ENCODE results near the gene RRP15. TPM values are rescaled to one million over a fixed set of nuclear protein-coding genes. Genes with fewer than 3 reads are reported as not detected.

The RRP15 gene
- polyA plus RNA-seq, 3 donors, result 18.9 to 24.2 (median 22.9) TPM

DNA sequence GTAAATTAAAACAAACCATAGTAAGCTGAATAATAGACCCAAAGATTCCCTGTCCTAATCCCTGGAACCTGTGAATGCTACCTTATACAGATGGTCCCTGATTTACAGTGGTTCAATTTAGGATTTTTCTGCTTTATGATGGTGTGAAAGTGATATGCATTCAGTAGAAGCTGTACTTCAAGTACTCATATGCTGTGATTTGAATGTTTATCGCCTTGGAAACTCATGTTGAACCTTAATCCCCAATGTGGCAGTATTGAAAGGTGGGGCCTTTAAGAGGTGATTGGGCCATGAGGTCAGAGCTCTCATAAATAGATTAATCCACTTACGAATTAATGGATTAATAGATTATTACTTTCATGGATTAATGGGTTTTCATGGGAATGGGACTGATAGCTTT is 10.6 kb upstream of the RRP15 start:
- no peak for DNase-seq (ENCODE audit: extremely low read depth in 1 of 11, low read depth in 9 of 11, low spot score in 4 of 11)

DNA sequence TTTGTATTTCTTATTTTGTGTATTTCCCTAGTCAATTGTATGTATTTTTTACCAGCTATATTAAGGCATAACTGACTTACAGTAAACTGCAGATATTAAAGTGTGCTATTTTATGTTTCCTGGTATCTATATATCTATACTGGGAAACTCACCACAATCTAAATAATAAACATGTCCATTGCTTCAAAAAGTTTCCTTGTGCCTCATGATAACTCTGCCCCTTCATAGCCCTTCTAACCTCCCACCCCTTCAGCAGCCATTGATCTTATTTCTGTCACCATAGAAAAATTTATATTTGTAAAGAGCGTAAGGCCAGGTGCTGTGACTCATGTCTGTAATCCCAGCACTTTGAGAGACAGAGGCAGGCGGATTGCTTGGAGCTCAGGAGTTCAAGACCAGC is 9.3 kb upstream of the RRP15 start:
- DNase-seq (ENCODE audit: extremely low read depth in 1 of 11, low read depth in 9 of 11, low spot score in 4 of 11), result no peak

DNA sequence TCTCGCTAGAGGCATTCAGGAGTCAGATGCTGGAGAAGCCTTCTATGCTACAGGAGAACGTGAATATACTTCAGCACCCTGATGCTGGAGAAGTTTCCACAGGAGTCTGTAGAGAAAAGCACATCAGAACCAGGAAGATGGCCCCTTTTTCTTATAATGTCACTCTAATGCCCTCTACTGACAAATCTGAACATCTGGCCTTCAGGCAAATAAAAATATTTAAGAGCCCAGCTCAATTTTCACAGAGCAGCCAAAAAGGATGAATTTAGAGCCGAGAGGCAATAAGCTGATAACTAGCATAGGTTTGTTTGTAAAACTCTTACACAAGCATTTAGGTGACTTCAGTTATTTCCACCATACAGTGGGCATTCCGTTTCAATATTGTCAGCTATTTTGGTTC is 3.8 kb upstream of the RRP15 start:
- DNase-seq (ENCODE audit: extremely low read depth in 1 of 11, low read depth in 9 of 11, low spot score in 4 of 11), result no peak

- no peak for DNase-seq (ENCODE audit: extremely low read depth in 1 of 11, low read depth in 9 of 11, low spot score in 4 of 11)
Measured at GRCh38 chr1:218284377-218284916, 646 bp upstream of the RRP15 start.

DNA sequence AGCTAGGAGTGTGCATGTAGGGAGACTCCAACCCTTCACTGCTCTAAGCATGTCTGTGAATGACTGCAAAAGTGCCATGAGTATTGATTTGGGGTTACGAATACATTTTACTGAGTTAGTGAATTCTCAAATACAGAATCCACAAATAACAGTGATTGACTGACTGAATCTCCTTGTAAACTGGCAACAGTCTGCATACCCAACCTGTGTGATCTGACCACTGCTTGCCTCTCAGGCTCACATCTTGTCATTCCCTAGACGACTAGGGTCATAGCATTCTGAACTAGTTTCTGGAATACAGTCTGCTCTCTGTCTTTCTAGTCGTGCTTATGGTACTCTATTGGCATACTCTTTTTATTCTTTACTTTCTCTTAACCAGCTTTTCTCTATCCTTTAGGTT is 7.4 kb downstream of the RRP15 start:
- no peak for DNase-seq (ENCODE audit: extremely low read depth in 1 of 11, low read depth in 9 of 11, low spot score in 4 of 11)

DNA sequence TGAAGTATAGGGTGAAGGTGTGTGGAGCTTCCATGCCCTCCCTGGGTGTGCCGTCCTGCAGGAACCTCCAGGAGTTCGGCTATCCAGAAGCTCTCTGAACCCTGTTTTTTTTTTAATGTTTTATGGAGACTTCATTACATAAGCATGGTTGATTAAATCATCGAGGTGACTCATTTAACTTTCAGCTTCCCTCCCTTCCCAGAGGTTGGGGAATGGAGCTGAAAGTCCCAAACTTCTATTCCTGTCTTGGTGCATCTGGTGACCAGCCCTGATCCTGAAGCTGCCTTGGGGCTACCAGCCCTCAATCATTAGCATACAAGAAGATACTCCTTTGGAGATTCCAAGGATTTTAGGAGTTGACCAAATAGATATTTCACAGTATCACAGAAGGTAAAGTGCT is 9.5 kb downstream of the RRP15 start:
- no peak for DNase-seq (ENCODE audit: extremely low read depth in 1 of 11, low read depth in 9 of 11, low spot score in 4 of 11)

DNA sequence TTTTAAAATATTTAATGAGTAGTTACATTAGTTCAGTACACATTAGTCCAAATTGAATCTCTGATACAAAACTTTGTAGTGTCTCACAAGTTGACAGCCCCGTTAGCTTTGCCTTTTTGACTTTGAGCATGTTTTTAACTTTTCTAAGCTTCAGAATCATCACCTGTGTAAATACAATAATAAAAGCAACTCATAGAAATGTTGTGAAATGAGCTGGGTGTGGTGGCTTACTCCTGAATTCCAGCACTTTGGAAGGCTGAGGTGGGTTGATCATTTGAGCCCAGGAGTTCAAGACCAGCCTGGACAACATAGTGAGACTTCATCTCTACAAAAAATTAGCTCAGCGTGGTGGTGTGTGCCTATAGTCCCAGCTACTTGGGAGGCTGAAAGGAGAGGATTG is 11.1 kb downstream of the RRP15 start:
- no peak for DNase-seq (ENCODE audit: extremely low read depth in 1 of 11, low read depth in 9 of 11, low spot score in 4 of 11)

DNA sequence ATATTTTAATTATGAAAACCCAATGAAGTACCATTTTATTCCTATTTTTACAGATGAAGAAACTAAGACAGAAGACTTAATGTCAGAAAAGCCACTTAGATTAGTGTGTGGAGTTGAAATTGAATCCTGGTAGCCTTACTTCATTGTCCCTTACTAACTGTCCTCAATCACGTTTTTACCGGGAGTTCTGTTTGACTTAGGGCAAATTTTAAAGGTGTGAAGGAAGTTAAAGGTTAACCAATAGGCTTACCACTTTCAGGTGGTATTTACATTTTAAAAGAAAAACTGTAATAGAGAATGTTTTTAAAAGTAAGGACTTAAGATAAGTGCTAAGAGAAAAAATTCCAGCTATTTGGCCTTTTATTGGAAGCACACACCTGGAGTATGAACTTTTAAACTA is 12.4 kb downstream of the RRP15 start:
- DNase-seq (ENCODE audit: extremely low read depth in 1 of 11, low read depth in 9 of 11, low spot score in 4 of 11), result no peak

DNA sequence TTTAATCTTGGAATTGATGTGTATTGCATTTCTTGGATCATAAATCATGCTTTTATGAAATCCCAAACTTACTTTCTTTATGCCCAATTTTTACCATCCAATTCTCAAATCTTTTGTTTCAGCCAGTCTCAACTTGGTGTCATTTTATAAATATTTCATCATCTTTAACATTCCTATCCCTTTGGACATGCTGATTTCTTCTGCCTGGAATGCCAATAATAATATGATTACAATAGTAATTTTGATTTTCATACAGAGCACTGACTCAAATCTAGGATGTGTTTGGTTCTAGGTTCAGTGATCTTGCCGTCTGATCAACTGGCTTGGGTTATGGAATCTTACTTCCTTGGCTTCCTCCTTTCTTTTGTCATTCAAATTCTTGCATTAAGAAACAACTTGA is 12.8 kb downstream of the RRP15 start:
- DNase-seq (ENCODE audit: extremely low read depth in 1 of 11, low read depth in 9 of 11, low spot score in 4 of 11), result no peak

GRCh38 chr1:218298398-218298797 is 13.3 kb downstream of the RRP15 start:
- DNase-seq (ENCODE audit: extremely low read depth in 1 of 11, low read depth in 9 of 11, low spot score in 4 of 11), result no peak

- peak in 6 of 11 donors; percentile 3 to 12 (median 6) for DNase-seq (ENCODE audit: extremely low read depth in 1 of 11, low read depth in 9 of 11, low spot score in 4 of 11)
Measured at GRCh38 chr1:218299416-218299815, 14.3 kb downstream of the RRP15 start.

DNA sequence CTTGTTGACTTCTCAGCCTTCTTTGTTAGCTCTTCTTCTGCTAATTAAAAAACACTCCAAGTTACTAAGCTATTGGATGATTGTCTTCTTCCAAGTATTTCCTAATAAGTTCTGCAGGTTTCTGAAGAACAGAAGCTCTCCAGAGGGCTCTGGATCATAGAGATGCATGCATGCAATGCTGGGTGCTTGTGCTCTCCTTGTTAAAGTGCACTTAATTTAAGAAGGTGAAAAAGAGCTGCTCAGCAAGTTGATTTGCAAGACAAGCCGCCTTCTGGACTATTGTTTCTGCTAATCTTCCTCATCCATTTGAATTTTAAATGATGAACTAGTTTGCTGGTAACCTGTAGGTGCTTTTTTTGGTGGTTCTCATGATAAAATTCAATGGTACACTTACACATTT is 16.1 kb downstream of the RRP15 start:
- no peak for DNase-seq (ENCODE audit: extremely low read depth in 1 of 11, low read depth in 9 of 11, low spot score in 4 of 11)

DNA sequence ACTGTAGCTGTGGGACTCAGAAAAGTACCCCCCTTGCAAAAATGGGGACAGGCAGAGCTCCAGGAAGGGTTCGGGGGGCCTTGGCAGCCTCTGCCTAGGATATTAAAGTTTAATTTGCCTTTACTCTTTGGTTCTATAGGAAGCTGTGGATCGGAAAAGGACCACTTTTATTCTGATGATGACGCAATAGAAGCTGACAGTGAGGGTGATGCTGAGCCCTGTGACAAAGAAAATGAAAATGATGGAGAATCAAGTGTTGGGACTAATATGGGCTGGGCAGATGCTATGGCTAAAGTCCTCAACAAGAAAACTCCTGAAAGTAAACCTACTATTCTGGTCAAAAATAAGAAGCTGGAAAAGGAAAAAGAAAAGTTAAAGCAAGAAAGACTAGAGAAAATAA is 17.1 kb downstream of the RRP15 start:
- no peak for DNase-seq (ENCODE audit: extremely low read depth in 1 of 11, low read depth in 9 of 11, low spot score in 4 of 11)

GRCh38 chr1:218303176-218303879 is 18.2 kb downstream of the RRP15 start:
- no peak for DNase-seq (ENCODE audit: extremely low read depth in 1 of 11, low read depth in 9 of 11, low spot score in 4 of 11)

- DNase-seq (ENCODE audit: extremely low read depth in 1 of 11, low read depth in 9 of 11, low spot score in 4 of 11), result no peak
Measured at GRCh38 chr1:218304281-218305039, 19.4 kb downstream of the RRP15 start.

DNA sequence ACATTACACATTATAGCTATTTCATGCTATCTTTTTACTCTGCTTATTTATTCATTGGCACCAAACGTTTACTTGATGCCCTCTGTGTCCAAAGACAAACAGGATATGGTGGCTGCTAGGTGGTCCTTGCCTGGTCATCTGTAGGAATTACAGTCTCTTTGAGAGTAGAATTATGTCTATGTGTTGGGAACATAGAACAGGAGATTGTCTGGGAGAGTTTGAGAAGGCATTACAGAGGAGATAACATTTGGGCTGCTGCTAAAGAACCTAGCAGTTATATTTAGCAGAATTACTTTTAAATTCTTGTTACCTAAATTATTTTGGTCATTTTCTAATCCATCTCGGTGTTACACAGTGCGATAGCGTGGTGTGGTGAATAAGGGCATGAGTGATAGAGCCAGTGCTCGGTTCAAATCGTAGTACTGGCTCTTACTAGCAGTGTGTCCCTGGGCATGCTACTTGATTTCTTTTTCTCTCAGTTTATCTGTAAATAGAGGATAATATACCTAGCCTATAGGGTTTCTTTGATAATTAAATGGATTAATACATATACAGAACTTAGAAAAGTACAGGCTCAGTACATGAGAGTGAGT is 20.5 kb downstream of the RRP15 start:
- no peak for DNase-seq (ENCODE audit: extremely low read depth in 1 of 11, low read depth in 9 of 11, low spot score in 4 of 11)

GRCh38 chr1:218312509-218312908 is 27.4 kb downstream of the RRP15 start:
- DNase-seq (ENCODE audit: extremely low read depth in 1 of 11, low read depth in 9 of 11, low spot score in 4 of 11), result no peak

- DNase-seq (ENCODE audit: extremely low read depth in 1 of 11, low read depth in 9 of 11, low spot score in 4 of 11), result no peak
Measured at GRCh38 chr1:218314316-218314715, 29.2 kb downstream of the RRP15 start.

GRCh38 chr1:218315638-218316037 is 30.5 kb downstream of the RRP15 start:
- DNase-seq (ENCODE audit: extremely low read depth in 1 of 11, low read depth in 9 of 11, low spot score in 4 of 11), result no peak

GRCh38 chr1:218317061-218317460 is 32.0 kb downstream of the RRP15 start:
- no peak for DNase-seq (ENCODE audit: extremely low read depth in 1 of 11, low read depth in 9 of 11, low spot score in 4 of 11)

Data from renal cortex interstitium (tissue), 11 donors.